Fibroblast of lung (primary cell): ENCODE results near the gene EIF4G2. TPM values are rescaled to one million over a fixed set of nuclear protein-coding genes. Genes with fewer than 3 reads are reported as not detected.

Experiments used
- DNase-seq, 2 donors: peaks; one replicate each; pipeline versions ENCODE4 v3.0.0 to v3.0.0-alpha.2; 2010; ENCODE audit warnings: low read depth in 2 of 2
- H2AFZ ChIP-seq: 2 replicates; pipeline ENCODE4 v1.5.1; 2012; ENCODE audit warnings: low read length, control low read depth, inconsistent platforms
- H3K27ac ChIP-seq: 2 replicates; pipeline ENCODE4 v1.5.1; 2011; ENCODE audit warnings: low read length, control low read depth; ENCODE audit not compliant: insufficient read depth
- H3K27me3 ChIP-seq: 2 replicates; pipeline ENCODE4 v1.5.1; 2011; ENCODE audit warnings: mild to moderate bottlenecking, low read length; ENCODE audit not compliant: control insufficient read depth, insufficient read depth
- H3K36me3 ChIP-seq: 2 replicates; pipeline ENCODE4 v1.5.1; 2011; ENCODE audit warnings: low read length; ENCODE audit not compliant: control insufficient read depth, insufficient read depth
- H3K4me1 ChIP-seq: 2 replicates; pipeline ENCODE4 v1.5.1; 2011; ENCODE audit warnings: low read length; ENCODE audit not compliant: control insufficient read depth, insufficient read depth; ENCODE audit errors: extremely low read depth
- H3K4me2 ChIP-seq: 2 replicates; pipeline ENCODE4 v1.5.1; 2011; ENCODE audit warnings: low read length, control low read depth; ENCODE audit not compliant: insufficient read depth; ENCODE audit errors: extremely low read depth
- H3K4me3 ChIP-seq, 4 experiments: fragments of 200-600 bp in 1 of 4; sonication (generic) in 1 of 4; replicated peaks in 1 of 4; 2 replicates each; pipeline ENCODE4 v1.5.1; 2011 to 2016; ENCODE audit warnings: low read length in 4 of 4, low read depth in 3 of 4, mild to moderate bottlenecking in 3 of 4, control low read depth in 2 of 4, inconsistent platforms in 1 of 4, mixed read lengths in 1 of 4; ENCODE audit not compliant: insufficient read depth in 1 of 4; ENCODE audit errors: control extremely low read depth in 1 of 4
- H3K79me2 ChIP-seq: 2 replicates; pipeline ENCODE4 v1.5.1; 2012; ENCODE audit warnings: mild to moderate bottlenecking, low read length, inconsistent platforms; ENCODE audit not compliant: control insufficient read depth, insufficient read depth
- H3K9ac ChIP-seq: 2 replicates; pipeline ENCODE4 v1.5.1; 2011; ENCODE audit warnings: mild to moderate bottlenecking, low read length, control low read depth; ENCODE audit not compliant: insufficient read depth
- H3K9me3 ChIP-seq: 2 replicates; pipeline ENCODE4 v1.5.1; 2012; ENCODE audit warnings: low read depth, low read length; ENCODE audit not compliant: control insufficient read depth, insufficient read depth
- H4K20me1 ChIP-seq: 2 replicates; pipeline ENCODE4 v1.5.1; 2011; ENCODE audit warnings: low read length; ENCODE audit not compliant: control insufficient read depth, insufficient read depth; ENCODE audit errors: extremely low read depth
- EZH2 ChIP-seq: IDR thresholded peaks from 2 replicates; pipeline ENCODE4 v1.5.1; 2012; ENCODE audit warnings: low read length, control low read depth, mild to moderate bottlenecking; ENCODE audit errors: missing control alignments
- polyA plus RNA-seq, 2 donors: library from polyadenylated mRNA; depleted of rRNA in 1 of 2; stranded (reverse) in 1 of 2; unstranded in 1 of 2; fragments of >200 nt; gene quantifications; 2 replicates each; pipeline ENCODE4 v1.2.1, GENCODE V29; 2011 to 2012; ENCODE audit warnings: missing spikeins in 1 of 2
- total RNA-seq: library from RNA; depleted of rRNA; stranded (reverse); fragments of >200 nt; gene quantifications from 2 replicates; pipeline ENCODE4 v1.2.1, GENCODE V29; 2014
- TF ChIP-seq, protein P1 (sequence below), 2 donors: IDR thresholded peaks in 1 of 2; conservative IDR thresholded peaks in 1 of 2; 1 replicate in 1 of 2; 2 replicates in 1 of 2; pipeline ENCODE4 v1.5.1; 2011 to 2012; ENCODE audit warnings: low read length in 2 of 2, control low read depth in 1 of 2, inconsistent platforms in 1 of 2, low read depth in 1 of 2, mild to moderate bottlenecking in 1 of 2

EIF4G2 gene
- total and polyA plus RNA-seq, 2 donors (not counting 1 experiment from before 2014, with no cell fraction given) = 964 to 1,178 TPM

DNA sequence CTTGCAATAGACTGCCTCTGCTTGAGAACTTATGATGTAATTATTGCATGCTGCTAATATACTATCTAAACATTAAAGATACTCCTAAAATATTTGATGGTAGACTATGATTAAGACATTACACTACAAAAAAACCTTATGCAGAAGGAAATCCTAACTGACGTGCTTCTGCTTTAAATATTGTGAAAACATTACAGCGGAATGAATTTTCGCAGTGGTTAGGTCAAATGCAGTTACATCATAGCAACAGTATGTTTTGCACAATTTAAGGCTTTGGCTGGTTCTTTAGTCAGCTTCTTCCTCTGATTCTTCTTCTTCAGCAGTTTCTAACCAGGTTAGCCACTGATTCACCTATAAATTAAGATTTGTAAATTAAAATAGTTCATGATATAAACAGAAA, 11.2 kb downstream of the EIF4G2 start:
- peaks cover 15% of the 10 kb centered on the region for H3K36me3 ChIP-seq
- no peaks in the 10 kb centered on the region for H3K4me1 ChIP-seq
- peaks cover 1% of the 10 kb centered on the region for H3K79me2 ChIP-seq
- no peak overlapping the region for H3K4me3 ChIP-seq
- TF ChIP-seq, protein P1, sequence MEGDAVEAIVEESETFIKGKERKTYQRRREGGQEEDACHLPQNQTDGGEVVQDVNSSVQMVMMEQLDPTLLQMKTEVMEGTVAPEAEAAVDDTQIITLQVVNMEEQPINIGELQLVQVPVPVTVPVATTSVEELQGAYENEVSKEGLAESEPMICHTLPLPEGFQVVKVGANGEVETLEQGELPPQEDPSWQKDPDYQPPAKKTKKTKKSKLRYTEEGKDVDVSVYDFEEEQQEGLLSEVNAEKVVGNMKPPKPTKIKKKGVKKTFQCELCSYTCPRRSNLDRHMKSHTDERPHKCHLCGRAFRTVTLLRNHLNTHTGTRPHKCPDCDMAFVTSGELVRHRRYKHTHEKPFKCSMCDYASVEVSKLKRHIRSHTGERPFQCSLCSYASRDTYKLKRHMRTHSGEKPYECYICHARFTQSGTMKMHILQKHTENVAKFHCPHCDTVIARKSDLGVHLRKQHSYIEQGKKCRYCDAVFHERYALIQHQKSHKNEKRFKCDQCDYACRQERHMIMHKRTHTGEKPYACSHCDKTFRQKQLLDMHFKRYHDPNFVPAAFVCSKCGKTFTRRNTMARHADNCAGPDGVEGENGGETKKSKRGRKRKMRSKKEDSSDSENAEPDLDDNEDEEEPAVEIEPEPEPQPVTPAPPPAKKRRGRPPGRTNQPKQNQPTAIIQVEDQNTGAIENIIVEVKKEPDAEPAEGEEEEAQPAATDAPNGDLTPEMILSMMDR (conservative IDR thresholded peaks at IDR 0.05 in 1 of 2, IDR thresholded peaks at IDR 0.05 in 1 of 2; ENCODE audit: low read depth in 1 of 2, low read length in 2 of 2) = no peak
- TF ChIP-seq EZH2 = no peak
- no peak overlapping the region for H2AFZ ChIP-seq
- no peak overlapping the region for H3K27ac ChIP-seq
- H4K20me1 ChIP-seq = no peaks in the 10 kb centered on the region
- no peaks in the 10 kb centered on the region for H3K27me3 ChIP-seq
- H3K9me3 ChIP-seq = no peaks in the 10 kb centered on the region
- no peak overlapping the region for H3K9ac ChIP-seq
- H3K4me2 ChIP-seq = no peak overlapping the region
- DNase-seq = no peak

DNA sequence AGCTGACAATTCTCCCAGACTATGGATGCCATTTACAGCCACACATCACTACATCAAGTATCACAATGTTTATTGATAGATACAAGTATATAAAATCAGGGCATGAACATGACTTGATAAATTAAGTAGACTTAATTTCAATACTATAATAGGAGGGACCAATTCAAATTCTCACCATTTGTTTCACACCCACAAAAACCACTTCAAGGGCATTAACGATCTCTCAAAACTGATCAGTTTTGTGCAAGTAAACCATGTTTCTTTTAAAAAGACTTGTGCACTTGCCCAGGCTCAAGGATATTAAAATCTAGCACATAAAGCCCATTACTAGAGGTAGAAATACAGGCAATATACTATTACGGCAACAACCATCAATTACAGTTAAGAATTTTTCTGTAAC, 11.7 kb downstream of the EIF4G2 start:
- H3K9me3 ChIP-seq = no peaks in the 10 kb centered on the region
- H4K20me1 ChIP-seq = no peaks in the 10 kb centered on the region
- peaks cover 15% of the 10 kb centered on the region for H3K36me3 ChIP-seq

DNA sequence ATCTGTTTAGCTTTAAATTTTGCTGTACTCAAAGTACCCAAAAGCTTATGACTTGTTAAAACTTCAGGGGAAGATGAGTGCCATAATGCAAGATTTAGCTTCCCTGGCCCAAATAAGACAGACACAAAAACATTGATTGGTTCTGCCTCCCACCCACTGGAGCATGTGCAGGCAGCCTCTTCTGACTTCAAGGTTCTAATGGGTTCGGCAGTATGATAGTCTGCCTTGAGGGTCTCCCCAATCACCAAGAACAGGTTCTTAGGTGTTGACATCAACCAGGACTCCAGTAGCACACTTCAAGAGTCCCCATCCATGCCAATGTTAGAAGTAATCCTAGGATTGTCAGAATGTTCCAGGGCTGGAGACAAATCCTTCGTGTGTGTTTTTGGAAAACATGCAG, 12.5 kb downstream of the EIF4G2 start:
- DNase-seq = no peak
- peaks cover 15% of the 10 kb centered on the region for H3K36me3 ChIP-seq
- no peaks in the 10 kb centered on the region for H4K20me1 ChIP-seq
- no peak for TF ChIP-seq EZH2
- TF ChIP-seq, protein P1 (conservative IDR thresholded peaks at IDR 0.05 in 1 of 2, IDR thresholded peaks at IDR 0.05 in 1 of 2; ENCODE audit: low read depth in 1 of 2, low read length in 2 of 2) = no peak
- no peak overlapping the region for H3K9ac ChIP-seq
- H3K4me2 ChIP-seq = no peak overlapping the region
- H3K4me3 ChIP-seq = no peak overlapping the region
- no peak overlapping the region for H3K27ac ChIP-seq
- no peaks in the 10 kb centered on the region for H3K79me2 ChIP-seq
- H2AFZ ChIP-seq = no peak overlapping the region
- H3K9me3 ChIP-seq = no peaks in the 10 kb centered on the region
- no peaks in the 10 kb centered on the region for H3K4me1 ChIP-seq
- H3K27me3 ChIP-seq = no peaks in the 10 kb centered on the region

More for the DNA sequence above, 11.7 kb downstream of the EIF4G2 start:
- H3K27me3 ChIP-seq = no peaks in the 10 kb centered on the region
- H3K4me2 ChIP-seq = no peak overlapping the region
- DNase-seq = no peak
- no peak overlapping the region for H2AFZ ChIP-seq
- no peak overlapping the region for H3K4me3 ChIP-seq
- TF ChIP-seq EZH2 = no peak
- TF ChIP-seq, protein P1 (conservative IDR thresholded peaks at IDR 0.05 in 1 of 2, IDR thresholded peaks at IDR 0.05 in 1 of 2; ENCODE audit: low read depth in 1 of 2, low read length in 2 of 2) = no peak
- H3K9ac ChIP-seq = no peak overlapping the region
- H3K27ac ChIP-seq = no peak overlapping the region
- H3K79me2 ChIP-seq = no peaks in the 10 kb centered on the region
- no peaks in the 10 kb centered on the region for H3K4me1 ChIP-seq
